Endothelial cell of umbilical vein (primary cell): ENCODE results near the gene SLC14A1. TPM values are rescaled to one million over a fixed set of nuclear protein-coding genes. Genes with fewer than 3 reads are reported as not detected.

ENCODE experiments used
- BruUV-seq: library from RNA; stranded (reverse); fragments of 400-500 nt; replicated peaks from 2 replicates; lab custom pipeline; 2021; lab: Mats Ljungman, UMichigan
- CTCF ChIA-PET: fragments of 300-600, 350-600 bp; sonication (Branson Sonifier 250); formaldehyde crosslinking; loops from one replicate; lab custom pipeline; 2021; ENCODE audit warnings: antibody characterized with exemption, inconsistent platforms; lab: Charles Lee
- POLR2A ChIA-PET: fragments of 300-600, 350-600 bp; sonication (Branson Sonifier 250); formaldehyde crosslinking; loops from one replicate; lab custom pipeline; 2021; ENCODE audit warnings: antibody characterized with exemption, inconsistent platforms; lab: Charles Lee
- DNase-seq: peaks from one replicate; pipeline ENCODE4 v3.0.0-alpha.2; 2011; ENCODE audit warnings: low read depth, low spot score
- FAIRE-seq: peaks from 2 replicates; lab custom pipeline; 2011; peaks lifted over from hg19 to GRCh38; lab: Jason Lieb, UNC
- H2AFZ ChIP-seq: 2 replicates; pipeline ENCODE4 v1.6.0; 2012; ENCODE audit warnings: low read depth, low read length, control low read depth, inconsistent platforms
- H3K27ac ChIP-seq: 2 replicates; pipeline ENCODE4 v1.5.1; 2011; ENCODE audit warnings: low read depth, mild to moderate bottlenecking, control low read depth, low read length, moderate library complexity; ENCODE audit not compliant: insufficient read depth
- H3K27me3 ChIP-seq, 2 experiments: 2 replicates each; pipeline versions ENCODE4 v1.6.0 to v1.6.1; 2011; ENCODE audit warnings: low read length in 2 of 2, mixed read lengths in 1 of 2; ENCODE audit not compliant: control insufficient read depth in 2 of 2, insufficient read depth in 2 of 2
- H3K36me3 ChIP-seq, 2 experiments: 2 replicates in 1 of 2; 3 replicates in 1 of 2; pipeline ENCODE4 v1.5.1; 2011; ENCODE audit warnings: low read length in 2 of 2, mild to moderate bottlenecking in 1 of 2, moderate library complexity in 1 of 2; ENCODE audit not compliant: control insufficient read depth in 2 of 2, insufficient read depth in 2 of 2; ENCODE audit errors: extremely low read depth in 1 of 2
- H3K4me1 ChIP-seq: 3 replicates; pipeline ENCODE4 v1.5.1; 2011; ENCODE audit warnings: mild to moderate bottlenecking, low read length; ENCODE audit not compliant: control insufficient read depth, insufficient read depth; ENCODE audit errors: extremely low read depth
- H3K4me2 ChIP-seq: 2 replicates; pipeline ENCODE4 v1.6.1; 2011; ENCODE audit warnings: low read length, control low read depth, mixed read lengths; ENCODE audit not compliant: insufficient read depth
- H3K4me3 ChIP-seq, 3 experiments: fragments of 200-600 bp in 1 of 3; sonication (generic), shearing (Covaris generic) in 1 of 3; replicated peaks in 1 of 3; 2 replicates each; pipeline ENCODE4 v1.5.1; 2011 to 2016; ENCODE audit warnings: control low read depth in 3 of 3, low read length in 3 of 3, mild to moderate bottlenecking in 2 of 3, inconsistent platforms in 1 of 3, low read depth in 1 of 3, moderate library complexity in 1 of 3; ENCODE audit not compliant: insufficient read depth in 1 of 3
- H3K79me2 ChIP-seq: 2 replicates; pipeline ENCODE4 v1.6.0; 2012; ENCODE audit warnings: low read length, inconsistent platforms; ENCODE audit not compliant: control insufficient read depth, insufficient read depth
- H3K9ac ChIP-seq: replicated peaks from 2 replicates; pipeline ENCODE3; 2011; ENCODE audit warnings: low read length, control low read depth; ENCODE audit not compliant: insufficient read depth; ENCODE audit errors: extremely low read depth
- H3K9me1 ChIP-seq: replicated peaks from 3 replicates; pipeline ENCODE4 v1.6.0; 2011; ENCODE audit warnings: mild to moderate bottlenecking, low read length; ENCODE audit not compliant: control insufficient read depth, insufficient read depth; ENCODE audit errors: extremely low read depth
- H3K9me3 ChIP-seq: replicated peaks from 2 replicates; pipeline ENCODE4 v1.5.1; 2012; ENCODE audit warnings: low read length, inconsistent platforms; ENCODE audit not compliant: control insufficient read depth, insufficient read depth
- H4K20me1 ChIP-seq: replicated peaks from 2 replicates; pipeline ENCODE3; 2011; ENCODE audit warnings: mild to moderate bottlenecking, low read length; ENCODE audit not compliant: control insufficient read depth, insufficient read depth; ENCODE audit errors: extremely low read depth
- EZH2 ChIP-seq: IDR thresholded peaks from 2 replicates; pipeline ENCODE4 v1.6.1; 2012; ENCODE audit warnings: borderline replicate concordance, low read depth, mild to moderate bottlenecking, moderate library complexity, low read length, inconsistent platforms; ENCODE audit not compliant: severe bottlenecking
- FOS ChIP-seq: IDR thresholded peaks from 2 replicates; pipeline ENCODE4 v1.6.1; 2011; ENCODE audit warnings: mild to moderate bottlenecking, low read length, moderate library complexity, borderline replicate concordance; ENCODE audit not compliant: insufficient read depth
- GATA2 ChIP-seq: IDR thresholded peaks from 2 replicates; pipeline ENCODE4 v1.7.0; 2011; ENCODE audit warnings: low read depth, mild to moderate bottlenecking, moderate library complexity, mixed read lengths, low read length; ENCODE audit not compliant: insufficient read length, insufficient read depth
- JUN ChIP-seq: IDR thresholded peaks from 2 replicates; pipeline ENCODE4 v1.6.1; 2011; ENCODE audit warnings: borderline replicate concordance, low read depth; ENCODE audit not compliant: insufficient read length, insufficient read depth
- MYC ChIP-seq: IDR thresholded peaks from one replicate; pipeline ENCODE4 v1.6.1; 2011; ENCODE audit warnings: mild to moderate bottlenecking, low read depth, low read length
- POLR2A ChIP-seq: IDR thresholded peaks from 2 replicates; pipeline ENCODE4 v1.6.1; 2012; ENCODE audit warnings: low read depth, mild to moderate bottlenecking, control low read depth, low read length
- POLR2AphosphoS5 ChIP-seq: IDR thresholded peaks from 2 replicates; pipeline ENCODE4 v1.6.1; 2012; ENCODE audit warnings: low read depth, mild to moderate bottlenecking, control low read depth, low read length, moderate library complexity; ENCODE audit not compliant: insufficient read depth
- dilution Hi-C: fragments of 300-500 bp; cut with MboI; formaldehyde crosslinking; loops from one replicate; pipeline ENCODE4 v1.15.0; 2019; ENCODE audit warnings: low sequenced_read_pairs; ENCODE audit not compliant: extremely low pct_ligation_motif_present
- intact Hi-C: fragments of 100-400 bp; cut with micrococcal nuclease; formaldehyde crosslinking; loops from one replicate; pipeline ENCODE4 v1.10.0; 2022
- polyA plus RNA-seq, 4 experiments: library from polyadenylated mRNA; depleted of rRNA in 3 of 4; stranded (reverse) in 3 of 4; unstranded in 1 of 4; fragments of >200 nt; gene quantifications; 2 replicates each; pipeline versions ENCODE4 v1.2.1 to v1.2.3, GENCODE V29; 2011 to 2012; ENCODE audit warnings: missing spikeins in 1 of 4
- total RNA-seq: library from RNA; stranded (reverse); gene quantifications from 2 replicates; pipeline ENCODE4 v1.2.3, GENCODE V29; 2021
- TF ChIP-seq, protein P1 (sequence below), 2 donors: IDR thresholded peaks; 1 replicate in 1 of 2; 2 replicates in 1 of 2; pipeline ENCODE4 v1.5.1; 2011; ENCODE audit warnings: low read length in 2 of 2, mild to moderate bottlenecking in 2 of 2, moderate library complexity in 2 of 2, control low read depth in 1 of 2, inconsistent platforms in 1 of 2, low read depth in 1 of 2; ENCODE audit not compliant: insufficient read depth in 1 of 2; ENCODE audit errors: extremely low read depth in 1 of 2
- TF ChIP-seq, protein P2 (sequence below): IDR thresholded peaks from 2 replicates; pipeline ENCODE4 v1.6.1; 2011; ENCODE audit not compliant: insufficient read depth, insufficient read length

The SLC14A1 gene
- total and polyA plus RNA-seq, 2 donors (not counting 3 experiments of a cell fraction or from before 2014, with no cell fraction given), result not detected

DNA sequence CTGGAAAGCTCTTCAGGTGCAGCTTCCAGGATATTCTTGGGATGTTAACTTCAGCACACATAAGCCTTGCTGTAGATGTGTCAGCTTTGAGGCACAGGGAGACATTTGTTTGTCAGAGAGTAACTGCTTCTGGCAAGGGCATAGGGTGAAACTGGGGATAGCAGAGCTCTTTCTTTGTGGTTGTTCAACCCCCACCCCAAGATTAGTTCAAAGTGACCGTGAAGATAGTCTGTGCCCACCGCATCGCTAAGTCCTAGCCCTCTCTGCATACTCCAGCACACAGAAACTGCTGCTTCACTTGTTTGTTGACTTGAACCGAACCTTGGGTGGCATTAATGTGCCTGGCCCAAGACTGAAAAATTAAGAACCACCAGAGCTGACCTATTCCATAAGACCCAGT is 1.4 kb downstream of the SLC14A1 start:
- no TSS peak for BruUV-seq
- no peak overlapping the region for H3K27ac ChIP-seq
- dilution Hi-C loops (no loop called here), intact Hi-C loops (no loop called here)
- no peaks in the 10 kb centered on the region for H3K9me3 ChIP-seq
- ChIA-PET CTCF (interaction anchor here (1.3 to 15.3 kb wide), 6 partner anchors 11 to 154 kb away, joined by 3 to 307 read pairs (median 4); no protein-coding TSS in a partner anchor), POLR2A (no interaction called here)
- peaks cover 31 to 48% of the 10 kb centered on the region in 2 experiments for H3K27me3 ChIP-seq
- H4K20me1 ChIP-seq, result no peaks in the 10 kb centered on the region
- H3K4me1 ChIP-seq, result no peaks in the 10 kb centered on the region
- no peaks in the 10 kb centered on the region for H3K9me1 ChIP-seq
- TF ChIP-seq MYC, result no peak
- no peak for TF ChIP-seq POLR2A
- TF ChIP-seq, protein P1, sequence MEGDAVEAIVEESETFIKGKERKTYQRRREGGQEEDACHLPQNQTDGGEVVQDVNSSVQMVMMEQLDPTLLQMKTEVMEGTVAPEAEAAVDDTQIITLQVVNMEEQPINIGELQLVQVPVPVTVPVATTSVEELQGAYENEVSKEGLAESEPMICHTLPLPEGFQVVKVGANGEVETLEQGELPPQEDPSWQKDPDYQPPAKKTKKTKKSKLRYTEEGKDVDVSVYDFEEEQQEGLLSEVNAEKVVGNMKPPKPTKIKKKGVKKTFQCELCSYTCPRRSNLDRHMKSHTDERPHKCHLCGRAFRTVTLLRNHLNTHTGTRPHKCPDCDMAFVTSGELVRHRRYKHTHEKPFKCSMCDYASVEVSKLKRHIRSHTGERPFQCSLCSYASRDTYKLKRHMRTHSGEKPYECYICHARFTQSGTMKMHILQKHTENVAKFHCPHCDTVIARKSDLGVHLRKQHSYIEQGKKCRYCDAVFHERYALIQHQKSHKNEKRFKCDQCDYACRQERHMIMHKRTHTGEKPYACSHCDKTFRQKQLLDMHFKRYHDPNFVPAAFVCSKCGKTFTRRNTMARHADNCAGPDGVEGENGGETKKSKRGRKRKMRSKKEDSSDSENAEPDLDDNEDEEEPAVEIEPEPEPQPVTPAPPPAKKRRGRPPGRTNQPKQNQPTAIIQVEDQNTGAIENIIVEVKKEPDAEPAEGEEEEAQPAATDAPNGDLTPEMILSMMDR (IDR thresholded peaks at IDR 0.05; ENCODE audit: extremely low read depth in 1 of 2, insufficient read depth in 1 of 2, low read depth in 1 of 2, low read length in 2 of 2), result no peak
- TF ChIP-seq POLR2AphosphoS5, result no peak
- TF ChIP-seq GATA2, result no peak
- TF ChIP-seq, protein P2, sequence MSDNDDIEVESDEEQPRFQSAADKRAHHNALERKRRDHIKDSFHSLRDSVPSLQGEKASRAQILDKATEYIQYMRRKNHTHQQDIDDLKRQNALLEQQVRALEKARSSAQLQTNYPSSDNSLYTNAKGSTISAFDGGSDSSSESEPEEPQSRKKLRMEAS, result no peak
- TF ChIP-seq EZH2, result no peak
- TF ChIP-seq JUN, result no peak
- TF ChIP-seq FOS, result no peak
- H2AFZ ChIP-seq, result no peak overlapping the region
- FAIRE-seq (no peak), DNase-seq (no peak)
- no peak overlapping the region for H3K4me2 ChIP-seq
- H3K9ac ChIP-seq, result no peak overlapping the region
- no peak overlapping the region for H3K4me3 ChIP-seq
- no peaks in the 10 kb centered on the region for H3K36me3 ChIP-seq
- no peaks in the 10 kb centered on the region for H3K79me2 ChIP-seq
